ENCODE data around the gene DNAJB12.
A peak's percentile ranks its signal among the peaks of the same experiment; 100 is the strongest.
"Not testable (repeated sequence)": the region's sequence is repeated elsewhere in the genome, so short reads cannot be mapped to it uniquely, and the experiment has no call there.

DNAJB12 gene

GRCh38 chr10:72297281-72297804 is 57.4 kb downstream of the DNAJB12 start:
- DNase-seq (ENCODE audit: insufficient read length, low spot score) (peak; percentile 68), FAIRE-seq (peak; percentile 93)

- not testable (repeated sequence) for FAIRE-seq; DNase-seq (ENCODE audit: insufficient read length, low spot score)
Measured at GRCh38 chr10:72296829-72297280, 57.9 kb downstream of the DNAJB12 start.

- FAIRE-seq (no peak), DNase-seq (ENCODE audit: insufficient read length, low spot score) (no peak)
Measured at GRCh38 chr10:72295330-72295910, 59.3 kb downstream of the DNAJB12 start.

GRCh38 chr10:72292223-72292691 is 62.5 kb downstream of the DNAJB12 start:
- DNase-seq (ENCODE audit: insufficient read length, low spot score) (no peak), FAIRE-seq (no peak)

GRCh38 chr10:72291019-72291532 is 63.6 kb downstream of the DNAJB12 start:
- FAIRE-seq = no peak
- no peak for DNase-seq (ENCODE audit: insufficient read length, low spot score)

GRCh38 chr10:72285972-72286521 is 68.7 kb downstream of the DNAJB12 start:
- no peak for DNase-seq (ENCODE audit: insufficient read length, low spot score)
- FAIRE-seq = peak; percentile 86

- no peak for FAIRE-seq
- DNase-seq (ENCODE audit: insufficient read length, low spot score) = no peak
Measured at GRCh38 chr10:72283131-72283530, 71.6 kb downstream of the DNAJB12 start.
